Smooth muscle cell (in vitro differentiated cells): Measurements from ENCODE around the gene CHN2. TPM values are rescaled to one million over a fixed set of nuclear protein-coding genes. Genes with fewer than 3 reads are reported as not detected.

Experiments used
- DNase-seq: peaks from one replicate; lab custom pipeline; 2025; ENCODE audit not compliant: unreplicated experiment; lab: John Stamatoyannopoulos, UW
- H2AFZ ChIP-seq: fragments of 200-600 bp; sonication (generic); 2 replicates; pipeline ENCODE4 v1.6.0; 2016; ENCODE audit warnings: antibody characterized with exemption, low read depth, mild to moderate bottlenecking
- H3F3A ChIP-seq: fragments of 200-600 bp; sonication (generic); 2 replicates; pipeline ENCODE4 v1.6.0; 2017; ENCODE audit warnings: antibody characterized with exemption, low read depth
- H3K27ac ChIP-seq: fragments of 200-600 bp; sonication (generic); 2 replicates; pipeline ENCODE4 v1.5.1; 2016; ENCODE audit warnings: low read depth, mild to moderate bottlenecking
- H3K27me3 ChIP-seq: fragments of 200-600 bp; sonication (generic); 2 replicates; pipeline ENCODE4 v1.6.1; 2016; ENCODE audit warnings: low read depth, mild to moderate bottlenecking
- H3K36me3 ChIP-seq: fragments of 200-600 bp; sonication (generic); 2 replicates; pipeline ENCODE4 v1.5.1; 2016; ENCODE audit warnings: low read depth
- H3K4me1 ChIP-seq: fragments of 200-600 bp; sonication (generic); 2 replicates; pipeline ENCODE4 v1.5.1; 2016; ENCODE audit warnings: low read depth
- H3K4me2 ChIP-seq: fragments of 200-600 bp; sonication (generic); 2 replicates; pipeline ENCODE4 v1.6.0; 2016; ENCODE audit warnings: mild to moderate bottlenecking
- H3K4me3 ChIP-seq: fragments of 200-600 bp; sonication (generic); 2 replicates; pipeline ENCODE4 v1.5.1; 2016; ENCODE audit warnings: mild to moderate bottlenecking
- H3K79me2 ChIP-seq: fragments of 200-600 bp; sonication (generic); 2 replicates; pipeline ENCODE4 v1.6.0; 2016; ENCODE audit warnings: low read depth, mild to moderate bottlenecking
- H3K9ac ChIP-seq: fragments of 200-600 bp; sonication (generic); 2 replicates; pipeline ENCODE4 v1.6.0; 2016; ENCODE audit warnings: low read depth
- H3K9me3 ChIP-seq: fragments of 200-600 bp; sonication (generic); replicated peaks from 2 replicates; pipeline ENCODE4 v1.5.1; 2016; ENCODE audit warnings: low read depth
- H4K20me1 ChIP-seq: fragments of 200-600 bp; sonication (generic); 2 replicates; pipeline ENCODE4 v1.6.0; 2016; ENCODE audit warnings: low read depth
- CTCF ChIP-seq: fragments of 200-600 bp; sonication (generic); IDR thresholded peaks from 2 replicates; pipeline ENCODE4 v1.5.1; 2017; ENCODE audit warnings: borderline replicate concordance, mild to moderate bottlenecking, antibody characterized with exemption; ENCODE audit not compliant: insufficient read depth, poor library complexity, severe bottlenecking
- WGBS: methylation state at CpG from one replicate; pipeline ENCODE4 v1.1.7; 2016; ENCODE audit warnings: low lambda C conversion rate; 5-methylcytosine and 5-hydroxymethylcytosine counted together
- polyA plus RNA-seq: library from polyadenylated mRNA; unstranded; fragments of >200 nt; fragmentation: Nextera tagmentation; extraction: Ambion mirVana; gene quantifications from 2 replicates; pipeline ENCODE4 v1.2.1, GENCODE V29; 2016
- total RNA-seq: library from RNA; depleted of rRNA; stranded (reverse); fragments of >200 nt; gene quantifications from 2 replicates; pipeline ENCODE4 v1.2.3, GENCODE V29; 2014

CHN2 gene
- total and polyA plus RNA-seq, 2 experiments from 2014 or later = 7.4 to 20.7 TPM

- H3K9ac ChIP-seq = no peak overlapping the region
- no peaks in the 10 kb centered on the region for H3K36me3 ChIP-seq
- no peak for TF ChIP-seq CTCF
- no peaks in the 10 kb centered on the region for H3K9me3 ChIP-seq
- no peak for DNase-seq
- no peaks in the 10 kb centered on the region for H3F3A ChIP-seq
- H3K27me3 ChIP-seq = no peaks in the 10 kb centered on the region
- no peak overlapping the region for H2AFZ ChIP-seq
- H4K20me1 ChIP-seq = no peaks in the 10 kb centered on the region
- no peak overlapping the region for H3K4me2 ChIP-seq
- no peak overlapping the region for H3K27ac ChIP-seq
- no peak overlapping the region for H3K4me3 ChIP-seq
- 71% methylated on average over 4 of the region's 4 CpGs for WGBS
- peaks cover 8% of the 10 kb centered on the region for H3K4me1 ChIP-seq
- no peaks in the 10 kb centered on the region for H3K79me2 ChIP-seq
Measured at GRCh38 chr7:29385214-29385814, 190.7 kb downstream of the CHN2 start.

GRCh38 chr7:29386196-29386765 lies 191.7 kb downstream of the CHN2 start:
- H4K20me1 ChIP-seq = no peaks in the 10 kb centered on the region
- H3K4me3 ChIP-seq = no peak overlapping the region
- no peak overlapping the region for H3K4me2 ChIP-seq
- no peak overlapping the region for H3K27ac ChIP-seq
- H3K79me2 ChIP-seq = no peaks in the 10 kb centered on the region
- no peak for DNase-seq
- H3K36me3 ChIP-seq = no peaks in the 10 kb centered on the region
- H2AFZ ChIP-seq = no peak overlapping the region
- H3K27me3 ChIP-seq = no peaks in the 10 kb centered on the region
- no peaks in the 10 kb centered on the region for H3K9me3 ChIP-seq
- peaks cover 8% of the 10 kb centered on the region for H3K4me1 ChIP-seq
- no peak overlapping the region for H3K9ac ChIP-seq
- 57% methylated on average over 4 of the region's 4 CpGs for WGBS
- TF ChIP-seq CTCF = no peak
- H3F3A ChIP-seq = no peaks in the 10 kb centered on the region

GRCh38 chr7:29391262-29391661 lies 196.7 kb downstream of the CHN2 start:
- no peaks in the 10 kb centered on the region for H4K20me1 ChIP-seq
- 100% methylated on average over 1 of the region's 1 CpG for WGBS
- no peak for TF ChIP-seq CTCF

GRCh38 chr7:29394321-29394720 lies 199.7 kb downstream of the CHN2 start:
- H3K36me3 ChIP-seq = no peaks in the 10 kb centered on the region
- WGBS = 77% methylated on average over 7 of the region's 7 CpGs
- H3K27me3 ChIP-seq = peaks cover 5% of the 10 kb centered on the region
- no peak overlapping the region for H2AFZ ChIP-seq
- no peak for DNase-seq
- no peaks in the 10 kb centered on the region for H3K4me1 ChIP-seq
- no peaks in the 10 kb centered on the region for H4K20me1 ChIP-seq
- H3K4me3 ChIP-seq = no peak overlapping the region
- H3K79me2 ChIP-seq = no peaks in the 10 kb centered on the region
- H3K4me2 ChIP-seq = no peak overlapping the region
- H3F3A ChIP-seq = no peaks in the 10 kb centered on the region
- no peak overlapping the region for H3K27ac ChIP-seq
- H3K9me3 ChIP-seq = no peaks in the 10 kb centered on the region
- H3K9ac ChIP-seq = no peak overlapping the region
- no peak for TF ChIP-seq CTCF

More at GRCh38 chr7:29391262-29391661, 196.7 kb downstream of the CHN2 start:
- Histone ChIP-seq H3K4me1 (peaks cover 2% of the 10 kb centered on the region), H3K9me3 (no peaks in the 10 kb centered on the region), H3K36me3 (no peaks in the 10 kb centered on the region), H3K27me3 (peaks cover 5% of the 10 kb centered on the region), H3K4me2 (no peak overlapping the region), H3K4me3 (no peak overlapping the region), H3F3A (no peaks in the 10 kb centered on the region), H3K9ac (no peak overlapping the region), H3K27ac (no peak overlapping the region), H3K79me2 (no peaks in the 10 kb centered on the region), H2AFZ (no peak overlapping the region)
- no peak for DNase-seq
